ENCODE measurements around the gene KCNK5.

KCNK5 gene

GRCh38 chr6:39171489-39172376 is 57.5 kb downstream of the KCNK5 start:
- DNase-seq (ENCODE audit: low read depth) = no peak

GRCh38 chr6:39170860-39171259 is 58.4 kb downstream of the KCNK5 start:
- no peak for DNase-seq (ENCODE audit: low read depth)

- DNase-seq (ENCODE audit: low read depth) = no peak
Measured at GRCh38 chr6:39170389-39170788, 58.9 kb downstream of the KCNK5 start.

GRCh38 chr6:39169448-39170344 is 59.6 kb downstream of the KCNK5 start:
- DNase-seq (ENCODE audit: low read depth) = no peak

GRCh38 chr6:39167866-39168625 is 61.2 kb downstream of the KCNK5 start:
- no peak for DNase-seq (ENCODE audit: low read depth)

- DNase-seq (ENCODE audit: low read depth) = no peak
Measured at GRCh38 chr6:39167321-39167720, 62.0 kb downstream of the KCNK5 start.

GRCh38 chr6:39166912-39167290 is 62.4 kb downstream of the KCNK5 start:
- DNase-seq (ENCODE audit: low read depth) = no peak

- DNase-seq (ENCODE audit: low read depth) = peak; percentile 81
Measured at GRCh38 chr6:39166189-39166911, 62.9 kb downstream of the KCNK5 start.

GRCh38 chr6:39157511-39157910 is 71.8 kb downstream of the KCNK5 start:
- no peak for DNase-seq (ENCODE audit: low read depth)

GRCh38 chr6:39156801-39157200 is 72.5 kb downstream of the KCNK5 start:
- DNase-seq (ENCODE audit: low read depth) = no peak

GRCh38 chr6:39154705-39155104 is 74.6 kb downstream of the KCNK5 start:
- no peak for DNase-seq (ENCODE audit: low read depth)

GRCh38 chr6:39153766-39154397 is 75.4 kb downstream of the KCNK5 start:
- DNase-seq (ENCODE audit: low read depth) = no peak

- DNase-seq (ENCODE audit: low read depth) = no peak
Measured at GRCh38 chr6:39152262-39152661, 77.0 kb downstream of the KCNK5 start.

- DNase-seq (ENCODE audit: low read depth) = no peak
Measured at GRCh38 chr6:39151211-39151610, 78.1 kb downstream of the KCNK5 start.

- no peak for DNase-seq (ENCODE audit: low read depth)
Measured at GRCh38 chr6:39144481-39145173, 84.6 kb downstream of the KCNK5 start.

- DNase-seq (ENCODE audit: low read depth) = no peak
Measured at GRCh38 chr6:39143238-39143930, 85.9 kb downstream of the KCNK5 start.

- no peak for DNase-seq (ENCODE audit: low read depth)
Measured at GRCh38 chr6:39140556-39141167, 88.6 kb downstream of the KCNK5 start.

Data from stimulated activated CD8-positive, alpha-beta memory T cell treated with anti-CD3 and anti-CD28 coated beads, Interleukin-4, amount 100 ng/mL, for 24 hours (primary cell).